Fibroblast of skin of left quadriceps (primary cell): ENCODE measurements around the gene ZNF184.
"Not testable (repeated sequence)": the region's sequence is repeated elsewhere in the genome, so short reads cannot be mapped to it uniquely, and the experiment has no call there.

Experiments
- DNase-seq, 2 experiments: peaks; one replicate each; pipeline ENCODE4 v3.0.0-alpha.2; 2013; ENCODE audit warnings: low read depth in 2 of 2

ZNF184 gene

GRCh38 chr6:27424851-27425250 is 48.1 kb downstream of the ZNF184 start:
- not testable (repeated sequence) for DNase-seq

DNA sequence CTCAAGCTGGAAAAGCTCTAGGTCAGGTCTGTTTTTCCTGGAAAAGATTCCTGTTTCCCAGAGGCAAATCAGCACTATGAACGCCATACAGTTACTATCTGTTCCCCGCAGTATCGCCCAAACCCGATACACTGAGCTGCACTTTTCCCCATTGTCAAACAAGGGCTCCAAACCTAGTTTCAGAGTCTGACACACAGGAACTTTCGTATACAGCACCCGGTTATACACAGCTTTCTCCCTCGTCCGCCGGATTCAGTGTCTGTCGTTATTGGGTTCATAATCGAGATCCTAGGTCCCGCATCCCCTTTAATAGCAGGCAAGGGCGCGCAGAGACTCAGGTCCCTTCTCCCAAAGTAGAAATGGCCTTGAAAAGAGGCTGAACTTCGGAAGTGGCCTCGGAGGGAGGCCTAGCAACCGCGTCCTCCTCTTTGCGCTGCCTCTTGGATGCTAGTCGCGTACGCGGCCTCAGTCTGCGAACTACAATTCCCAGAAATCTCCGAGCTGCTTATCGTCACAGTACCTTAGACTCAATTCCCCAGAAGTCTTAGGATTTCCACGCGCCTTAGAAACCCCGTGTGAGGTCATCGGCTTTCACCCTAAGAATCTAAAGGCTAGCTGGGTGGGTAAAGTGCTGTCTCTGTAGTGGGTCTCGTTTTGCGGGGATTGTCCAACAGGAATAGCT is 50.1 kb downstream of the ZNF184 start:
- no peak for DNase-seq

GRCh38 chr6:27419363-27419762 is 53.5 kb downstream of the ZNF184 start:
- DNase-seq: no peak

- no peak for DNase-seq
Measured at GRCh38 chr6:27415898-27416297, 57.0 kb downstream of the ZNF184 start.

DNA sequence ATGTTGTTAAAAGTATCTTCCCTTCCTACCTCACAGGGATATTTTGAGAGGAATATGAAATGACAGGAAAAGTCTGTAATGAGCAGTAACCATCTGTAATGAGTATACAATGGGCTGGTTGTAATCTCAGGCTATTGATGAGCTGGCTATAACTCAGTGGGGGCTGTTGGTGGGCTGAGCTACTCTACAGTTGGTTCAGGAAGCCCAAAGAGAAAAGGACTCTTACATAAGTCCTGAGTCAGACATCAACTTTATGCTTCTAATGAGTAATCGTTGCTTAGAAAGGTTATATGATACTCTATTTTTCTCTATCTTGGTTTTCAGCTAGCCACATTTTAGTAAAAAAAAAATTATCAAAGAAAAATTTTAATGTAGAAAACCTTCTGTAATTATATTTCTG is 57.9 kb downstream of the ZNF184 start:
- no peak for DNase-seq

GRCh38 chr6:27414300-27414699 is 58.6 kb downstream of the ZNF184 start:
- DNase-seq: no peak

GRCh38 chr6:27407153-27407814 is 65.6 kb downstream of the ZNF184 start:
- DNase-seq: no peak

DNA sequence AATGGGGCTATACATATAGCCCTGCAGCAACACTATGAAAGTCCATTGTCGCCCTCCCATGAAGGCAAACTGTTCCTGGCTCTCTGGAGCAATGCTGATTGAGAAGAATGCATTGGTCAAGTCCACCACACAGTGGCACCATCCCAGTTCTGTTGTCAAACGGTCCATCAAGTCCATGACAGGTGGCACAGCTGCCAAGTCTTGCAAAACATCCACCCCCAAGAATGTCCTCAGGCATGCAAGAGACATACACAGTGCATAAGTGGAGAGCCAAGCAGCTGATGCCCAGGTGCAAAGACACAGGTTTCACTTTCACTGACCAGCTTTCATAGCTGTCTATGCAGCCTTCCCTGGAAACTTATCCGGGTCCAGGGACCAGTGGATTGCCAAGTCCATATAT is 66.8 kb downstream of the ZNF184 start:
- DNase-seq: no peak

GRCh38 chr6:27400877-27401642 is 71.8 kb downstream of the ZNF184 start:
- DNase-seq: no peak
